Posterior cingulate gyrus (tissue), 11 donors: Measurements from ENCODE around the gene EBLN2.

Experiments used
- DNase-seq, 10 donors: peaks; one replicate each; pipeline versions ENCODE4 v3.0.0 to v3.0.0-alpha.2; 2020 to 2021; ENCODE audit warnings: mixed read lengths in 3 of 10
- intact Hi-C: fragments of 100-400 bp; cut with DNase I; formaldehyde crosslinking; loops from one replicate; pipeline ENCODE4 v1.15.1; 2023

Gene EBLN2

DNA sequence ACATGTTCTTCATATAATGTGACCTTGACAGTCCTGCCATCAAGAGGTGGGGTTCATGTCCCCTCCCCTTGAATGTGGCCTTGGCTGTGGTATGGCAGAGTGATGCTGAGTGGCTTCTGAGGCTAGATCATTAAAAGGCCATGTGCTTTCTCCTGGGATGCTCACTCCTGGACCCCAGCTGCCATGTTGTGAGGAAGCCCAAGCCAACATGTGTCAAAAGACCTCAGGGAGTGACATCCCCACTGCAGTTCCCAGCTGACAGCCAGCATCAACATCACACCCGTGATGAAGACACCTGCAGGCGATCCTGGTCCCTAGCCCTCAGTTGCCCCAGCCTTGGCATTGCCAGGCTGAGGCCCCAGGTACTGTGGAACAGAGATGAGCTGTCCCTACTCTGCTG is 36.6 kb downstream of the EBLN2 start:
- DNase-seq, result no peak
- intact Hi-C loops, result no loop called here

DNA sequence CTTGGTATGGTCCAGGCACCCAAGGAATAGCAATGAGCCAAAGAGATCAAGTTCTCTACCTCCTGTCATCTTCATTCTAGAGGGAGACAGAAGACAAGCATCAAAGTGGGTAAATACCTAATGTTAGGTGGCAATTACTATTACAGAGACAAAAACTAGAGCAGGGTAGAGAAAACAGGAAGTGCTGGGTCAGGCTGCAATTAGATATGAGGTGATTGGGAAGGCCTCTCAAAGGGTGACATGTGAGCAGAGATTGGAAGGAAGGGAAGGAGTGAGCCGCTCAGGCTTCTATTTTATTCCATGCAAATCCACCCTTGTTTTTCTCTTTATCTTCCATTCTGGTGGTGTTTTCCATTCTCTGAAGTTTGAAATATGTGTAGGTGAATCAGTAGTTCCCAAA is 37.4 kb downstream of the EBLN2 start:
- no peak for DNase-seq
- intact Hi-C loops, result no loop called here

DNA sequence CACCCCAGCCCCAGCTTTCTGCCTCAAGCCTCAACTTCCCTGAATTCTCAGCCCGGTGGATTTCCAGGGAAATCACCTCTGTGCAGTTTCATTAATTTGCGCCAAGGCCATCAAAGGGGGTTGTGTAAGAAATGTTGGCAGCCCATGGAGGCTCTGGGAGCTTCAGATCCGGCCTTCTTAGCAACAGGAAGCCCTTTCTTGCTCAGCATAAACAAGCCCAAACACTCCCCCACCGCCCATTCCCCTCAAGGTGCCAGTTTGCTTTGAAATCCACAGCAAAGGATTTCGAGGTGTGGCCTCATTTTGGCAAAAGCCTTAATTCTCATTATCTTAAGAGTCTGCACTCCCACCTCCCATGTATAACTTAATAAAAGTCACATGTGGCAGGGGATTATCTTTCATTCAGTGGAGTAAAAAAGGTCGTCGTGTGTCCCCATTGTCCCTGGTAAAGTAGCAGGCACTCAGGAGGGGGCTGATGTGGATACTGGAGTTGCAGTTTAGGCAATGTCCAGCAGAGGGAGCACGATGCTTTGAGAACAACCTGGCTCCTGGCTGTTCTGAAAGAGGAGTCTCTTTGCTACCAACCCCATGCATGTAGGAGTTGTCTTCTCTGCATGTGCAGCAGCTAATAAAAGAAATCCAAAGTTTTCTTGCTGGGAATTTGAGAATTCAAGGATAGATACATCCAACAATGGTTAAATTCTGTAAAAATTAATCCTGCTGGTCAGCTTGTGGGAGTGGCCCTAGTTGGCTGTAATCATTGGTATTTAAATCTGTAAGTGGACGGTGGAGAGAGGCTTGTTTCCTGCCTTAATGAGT is 39.5 kb downstream of the EBLN2 start:
- peak; percentile 61 to 96 (median 90) for DNase-seq
- intact Hi-C loops, result loop anchor here (1.0 kb wide), 2 partner anchors 331 to 401 kb away; no protein-coding TSS in a partner anchor

DNA sequence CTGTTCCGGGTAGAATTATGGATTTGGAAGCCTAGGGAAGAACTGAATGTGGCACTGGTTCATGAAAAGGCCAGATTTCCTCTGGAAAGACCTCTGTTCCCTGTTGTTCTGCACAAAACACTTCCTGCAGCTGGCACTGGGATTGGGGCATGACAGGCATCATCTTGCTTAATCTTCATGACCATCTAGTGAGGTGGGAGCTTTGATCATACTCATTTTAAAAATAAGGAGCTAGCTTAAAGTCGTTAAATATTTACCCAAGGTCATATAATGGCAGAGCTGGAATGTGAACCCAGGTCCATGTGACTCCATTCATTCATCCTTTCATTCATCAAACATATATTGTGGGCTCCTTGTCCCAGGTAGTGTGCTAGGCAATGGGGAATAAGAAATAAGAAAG is 40.4 kb downstream of the EBLN2 start:
- intact Hi-C loops, result loop anchor here (1.0 kb wide), 2 partner anchors 330 to 400 kb away; no protein-coding TSS in a partner anchor
- no peak for DNase-seq

DNA sequence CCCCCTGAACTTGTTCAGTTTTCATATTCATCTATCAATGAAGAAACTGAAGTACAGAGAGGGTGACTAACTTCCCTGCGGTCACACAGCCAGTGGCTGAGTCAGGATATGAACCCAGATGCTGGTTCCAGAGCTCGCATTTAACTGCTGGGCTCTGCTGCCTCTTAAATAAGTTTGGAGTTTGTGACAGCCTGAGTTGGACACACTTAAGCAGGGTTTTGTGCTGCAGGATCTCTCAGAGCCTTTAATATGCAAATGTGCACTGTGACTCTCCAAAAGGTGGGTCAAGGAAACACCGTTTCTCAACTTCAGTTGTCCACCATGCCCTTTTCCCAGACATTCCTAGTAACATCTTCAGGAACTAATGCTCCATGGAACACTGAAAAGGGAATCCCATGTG is 45.8 kb downstream of the EBLN2 start:
- no peak for DNase-seq
- intact Hi-C loops, result loop anchor here (5.0 kb wide), 1 partner anchor 745 kb away; no protein-coding TSS in a partner anchor

DNA sequence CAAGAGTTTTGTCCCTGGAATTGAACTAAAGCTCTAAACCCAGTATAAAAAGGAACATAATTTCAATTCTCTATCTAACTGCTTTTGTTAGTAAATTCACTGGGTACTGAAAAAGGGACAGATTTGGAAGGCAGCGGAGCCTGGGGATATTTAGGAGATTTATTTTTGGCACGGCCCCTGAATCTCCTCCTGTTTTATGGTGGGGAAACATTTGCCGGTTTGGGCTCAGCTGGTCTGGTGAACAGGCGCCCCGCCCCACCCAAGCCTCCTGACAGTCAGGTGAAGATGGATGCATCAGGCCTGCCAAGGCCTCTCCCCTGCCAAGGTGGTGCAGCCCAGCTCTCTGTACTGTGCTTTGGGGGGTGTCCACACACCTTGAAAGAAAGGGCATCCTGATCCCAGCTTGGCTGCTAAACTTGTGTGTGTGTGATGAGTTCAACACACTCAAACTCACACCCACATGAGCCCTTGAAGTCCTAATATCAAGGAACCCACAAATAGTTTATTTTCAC is 46.3 kb downstream of the EBLN2 start:
- DNase-seq, result no peak
- intact Hi-C loops, result loop anchor here (5.0 kb wide), 1 partner anchor 745 kb away; no protein-coding TSS in a partner anchor

DNA sequence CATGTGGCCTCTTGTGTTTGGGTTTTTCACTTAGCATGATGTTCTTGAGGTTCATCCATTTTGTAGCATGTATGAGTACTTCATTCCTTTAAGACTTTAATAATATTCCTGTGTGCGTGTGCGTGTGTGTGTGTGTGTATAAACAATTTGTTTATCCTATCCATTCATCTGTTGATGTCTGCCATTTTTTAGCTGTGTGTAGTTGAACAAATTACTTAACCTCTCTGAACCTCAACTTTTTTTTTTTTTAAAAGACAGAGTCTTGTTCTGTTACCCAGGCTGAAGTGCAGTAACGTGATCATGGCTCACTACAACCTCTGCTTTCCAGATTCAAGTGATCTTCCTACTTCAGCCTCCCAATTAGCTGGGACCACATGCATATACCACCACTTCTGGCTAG is 47.3 kb downstream of the EBLN2 start:
- intact Hi-C loops, result loop anchor here (5.0 kb wide), 1 partner anchor 744 kb away; no protein-coding TSS in a partner anchor
- no peak for DNase-seq

DNA sequence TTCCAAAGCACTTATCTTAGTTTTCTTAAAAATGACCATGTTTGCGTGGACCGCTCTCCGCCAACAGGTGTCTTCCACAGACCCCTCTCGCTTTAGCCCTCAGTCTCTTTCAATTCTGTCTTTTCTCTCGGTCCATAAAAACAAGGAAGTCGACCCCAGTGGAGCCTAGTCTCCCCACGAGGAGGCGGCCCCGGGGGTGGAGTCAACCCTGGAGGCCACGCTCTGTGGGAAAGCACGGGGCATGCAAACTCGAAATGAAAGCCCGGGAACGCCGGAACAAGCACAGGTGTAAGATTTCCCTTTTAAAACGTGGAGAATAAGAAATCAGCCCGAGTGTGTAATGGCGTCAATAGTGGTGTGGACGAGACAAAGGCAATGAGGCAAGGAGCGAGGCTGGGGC is 49.1 kb downstream of the EBLN2 start:
- intact Hi-C loops, result no loop called here
- no peak for DNase-seq
